Measurements from ENCODE around the gene DAGLA. TPM values are rescaled to one million over a fixed set of nuclear protein-coding genes. Genes with fewer than 3 reads are reported as not detected.

The DAGLA gene
- total RNA-seq, 3 donors from 2014 or later (not counting 1 experiment from before 2014, with no cell fraction given), result 0.18 to 0.48 (median 0.38) TPM

GRCh38 chr11:61699737-61700160 lies 19.6 kb downstream of the DAGLA start:
- Histone ChIP-seq H3K9me3 (ENCODE audit: control insufficient read depth, insufficient read depth, low read length) (no peaks in the 10 kb centered on the region), H3K27me3 (ENCODE audit: control insufficient read depth, insufficient read depth, low read length) (no peaks in the 10 kb centered on the region), H3K27ac (ENCODE audit: low read length) (no peak overlapping the region), H3K36me3 (ENCODE audit: control insufficient read depth, insufficient read depth, low read length) (no peaks in the 10 kb centered on the region), H3K4me1 (ENCODE audit: control insufficient read depth, insufficient read depth, low read length) (peaks cover 57% of the 10 kb centered on the region), H3K4me3 (ENCODE audit: low read length) (no peak overlapping the region)
- no peak for DNase-seq
- intact Hi-C loops (cut with micrococcal nuclease), result no loop called here
- no peak for TF ChIP-seq CTCF (IDR thresholded peaks at IDR 0.05)
- H3K27ac Mint-ChIP-seq, result no peak overlapping the region
- peaks cover 40 to 54% of the 10 kb centered on the region in 2 donors for H3K4me1 Mint-ChIP-seq
- no peaks in the 10 kb centered on the region for H3K9me3 Mint-ChIP-seq
- H3K4me3 Mint-ChIP-seq, result no peak overlapping the region
- H3K36me3 Mint-ChIP-seq, result no peaks in the 10 kb centered on the region
- peaks cover 0 to 6% of the 10 kb centered on the region in 2 donors for H3K27me3 Mint-ChIP-seq (ENCODE audit: low read depth in 2 of 2)
- ATAC-seq, result no peak
- 93% methylated on average over 13 of the region's 13 CpGs for WGBS (ENCODE audit: insufficient coverage)

DNA sequence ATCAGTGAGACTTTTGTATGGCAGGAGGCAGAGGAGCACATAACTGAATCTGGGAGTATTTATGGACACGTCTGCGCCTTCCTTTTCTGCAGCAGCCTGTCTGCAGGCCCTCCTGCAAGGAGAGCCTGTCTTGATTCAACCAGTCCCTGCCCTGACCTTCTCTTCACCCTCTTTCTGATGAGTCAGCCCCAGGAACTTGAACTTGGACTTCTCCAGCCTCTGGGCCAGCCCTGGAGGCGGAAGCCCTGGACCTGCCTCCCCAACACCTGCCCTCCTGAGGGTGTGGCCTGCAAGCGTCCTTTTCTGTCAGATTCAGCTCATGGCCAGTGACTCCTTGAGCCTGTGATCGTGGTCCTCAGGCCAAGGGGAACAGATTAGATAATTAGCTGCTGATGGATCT lies 20.0 kb downstream of the DAGLA start:
- ATAC-seq, result no peak
- peaks cover 56% of the 10 kb centered on the region for H3K4me1 ChIP-seq (ENCODE audit: control insufficient read depth, insufficient read depth, low read length)
- no peak overlapping the region for H3K27ac ChIP-seq (ENCODE audit: low read length)
- H3K27ac Mint-ChIP-seq, result no peak overlapping the region
- TF ChIP-seq CTCF (IDR thresholded peaks at IDR 0.05), result no peak
- intact Hi-C loops (cut with micrococcal nuclease), result no loop called here
- H3K36me3 Mint-ChIP-seq, result no peaks in the 10 kb centered on the region
- no peak overlapping the region for H3K4me3 Mint-ChIP-seq
- no peak overlapping the region for H3K4me3 ChIP-seq (ENCODE audit: low read length)
- DNase-seq, result no peak
- H3K27me3 ChIP-seq (ENCODE audit: control insufficient read depth, insufficient read depth, low read length), result no peaks in the 10 kb centered on the region
- no peaks in the 10 kb centered on the region for H3K9me3 Mint-ChIP-seq
- H3K36me3 ChIP-seq (ENCODE audit: control insufficient read depth, insufficient read depth, low read length), result no peaks in the 10 kb centered on the region
- 86% methylated on average over 5 of the region's 5 CpGs for WGBS (ENCODE audit: insufficient coverage)
- H3K4me1 Mint-ChIP-seq, result peaks cover 40 to 56% of the 10 kb centered on the region in 2 donors
- no peaks in the 10 kb centered on the region for H3K9me3 ChIP-seq (ENCODE audit: control insufficient read depth, insufficient read depth, low read length)
- H3K27me3 Mint-ChIP-seq (ENCODE audit: low read depth in 2 of 2), result peaks cover 3 to 8% of the 10 kb centered on the region in 2 donors

DNA sequence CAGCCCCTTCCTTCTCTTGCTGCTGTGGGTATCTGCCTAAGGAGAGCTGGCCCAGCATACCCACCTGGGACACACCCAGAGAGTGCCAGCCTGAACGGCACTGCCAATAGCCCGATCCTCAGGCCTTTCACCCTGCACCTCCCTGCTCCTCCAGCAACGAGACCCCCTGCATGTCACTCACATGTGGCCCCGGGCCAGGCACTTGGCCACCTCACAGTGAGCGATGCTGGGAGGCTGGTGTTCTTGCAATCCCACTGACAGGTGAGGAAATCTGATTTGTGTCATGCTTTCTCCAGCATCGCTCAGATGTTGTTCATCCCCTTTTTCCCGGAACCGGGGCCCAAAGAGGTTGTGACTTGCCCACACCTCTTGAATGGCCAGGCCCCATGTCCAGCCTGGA lies 20.5 kb downstream of the DAGLA start:
- Histone ChIP-seq H3K27ac (ENCODE audit: low read length) (no peak overlapping the region), H3K27me3 (ENCODE audit: control insufficient read depth, insufficient read depth, low read length) (no peaks in the 10 kb centered on the region), H3K4me1 (ENCODE audit: control insufficient read depth, insufficient read depth, low read length) (peaks cover 51% of the 10 kb centered on the region), H3K36me3 (ENCODE audit: control insufficient read depth, insufficient read depth, low read length) (no peaks in the 10 kb centered on the region), H3K4me3 (ENCODE audit: low read length) (no peak overlapping the region), H3K9me3 (ENCODE audit: control insufficient read depth, insufficient read depth, low read length) (no peaks in the 10 kb centered on the region)
- DNase-seq (no peak), ATAC-seq (no peak)
- intact Hi-C loops (cut with micrococcal nuclease), result no loop called here
- WGBS (ENCODE audit: insufficient coverage), result 94% methylated on average over 8 of the region's 8 CpGs
- peaks cover 36 to 56% of the 10 kb centered on the region in 2 donors for H3K4me1 Mint-ChIP-seq
- H3K27ac Mint-ChIP-seq, result no peak overlapping the region
- no peaks in the 10 kb centered on the region for H3K9me3 Mint-ChIP-seq
- no peaks in the 10 kb centered on the region for H3K36me3 Mint-ChIP-seq
- H3K27me3 Mint-ChIP-seq (ENCODE audit: low read depth in 2 of 2), result peaks cover 8 to 11% of the 10 kb centered on the region in 2 donors
- no peak overlapping the region for H3K4me3 Mint-ChIP-seq
- no peak for TF ChIP-seq CTCF (IDR thresholded peaks at IDR 0.05)

DNA sequence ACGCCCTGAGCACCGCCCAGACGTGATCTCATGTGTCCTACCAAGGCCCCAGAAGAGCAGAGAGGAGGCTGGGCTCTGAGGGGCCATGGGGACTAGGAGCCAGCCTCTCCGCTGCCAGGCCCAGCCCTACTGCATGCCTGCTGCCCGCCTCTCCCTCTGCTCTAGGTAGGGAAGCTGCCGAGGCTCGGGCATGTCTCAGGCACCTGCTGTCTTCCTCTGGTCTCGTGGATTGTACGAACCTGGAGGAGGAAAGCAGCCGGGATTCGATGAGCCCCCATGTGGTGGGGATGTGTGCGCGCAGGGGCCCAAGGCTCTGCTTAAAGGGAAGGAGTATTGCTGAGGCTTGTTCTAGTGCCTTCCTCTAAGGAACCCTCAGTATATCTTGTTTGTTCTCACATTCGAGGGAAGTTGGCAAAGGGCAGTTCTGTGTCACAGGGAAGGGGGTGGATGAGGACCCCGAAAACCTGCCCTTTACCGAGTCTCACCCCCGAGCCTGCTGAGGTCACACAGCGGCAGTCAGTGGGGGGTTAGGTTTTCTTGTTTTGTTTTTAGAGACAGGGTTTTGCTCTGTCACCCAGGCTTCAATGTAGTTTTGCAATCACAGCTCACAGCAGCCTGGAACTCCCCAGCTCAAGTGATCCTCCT lies 21.2 kb downstream of the DAGLA start:
- no peaks in the 10 kb centered on the region for H3K9me3 Mint-ChIP-seq
- intact Hi-C loops (cut with micrococcal nuclease), result no loop called here
- no peak overlapping the region for H3K4me3 Mint-ChIP-seq
- H3K27me3 Mint-ChIP-seq (ENCODE audit: low read depth in 2 of 2), result peaks cover 9 to 11% of the 10 kb centered on the region in 2 donors
- no peaks in the 10 kb centered on the region for H3K36me3 Mint-ChIP-seq
- no peaks in the 10 kb centered on the region for H3K27me3 ChIP-seq (ENCODE audit: control insufficient read depth, insufficient read depth, low read length)
- peaks cover 45% of the 10 kb centered on the region for H3K4me1 ChIP-seq (ENCODE audit: control insufficient read depth, insufficient read depth, low read length)
- TF ChIP-seq CTCF (IDR thresholded peaks at IDR 0.05), result no peak
- no peaks in the 10 kb centered on the region for H3K9me3 ChIP-seq (ENCODE audit: control insufficient read depth, insufficient read depth, low read length)
- peaks cover 30 to 49% of the 10 kb centered on the region in 2 donors for H3K4me1 Mint-ChIP-seq
- H3K27ac ChIP-seq (ENCODE audit: low read length), result no peak overlapping the region
- no peak for DNase-seq
- ATAC-seq, result no peak
- no peaks in the 10 kb centered on the region for H3K36me3 ChIP-seq (ENCODE audit: control insufficient read depth, insufficient read depth, low read length)
- no peak overlapping the region for H3K4me3 ChIP-seq (ENCODE audit: low read length)
- 56% methylated on average over 18 of the region's 18 CpGs for whole genome bisulfite sequencing (ENCODE audit: insufficient coverage)
- H3K27ac Mint-ChIP-seq, result peak overlapping the region in 1 of 2 donors; percentile 84

All from natural killer cell (primary cell).